ENCODE data around the gene RPGRIP1. TPM values are rescaled to one million over a fixed set of nuclear protein-coding genes. Genes with fewer than 3 reads are reported as not detected.
"Not testable (repeated sequence)": the region's sequence is repeated elsewhere in the genome, so short reads cannot be mapped to it uniquely, and the experiment has no call there.

The RPGRIP1 gene
- total and polyA plus RNA-seq, 8 donors = 0.08 to 0.31 (median 0.21) TPM; not detected in 3

GRCh38 chr14:21268617-21269251 lies 11.1 kb upstream of the RPGRIP1 start:
- peaks cover 18 to 29% (median 24%) of the 10 kb centered on the region in 3 donors for H3K4me1 ChIP-seq
- no peak for FAIRE-seq

GRCh38 chr14:21269252-21270046 lies 10.4 kb upstream of the RPGRIP1 start, which contains the start of gene HNRNPC:
TSS of gene HNRNPC (minus strand) at chr14:21269442. CDS start at chr14:21234193, 35,249 bp downstream.
- WGBS, 2 donors = 0 to 1% methylated on average over 49 of the region's 49 CpGs
- Histone ChIP-seq H3K9me3 (no peaks in the 10 kb centered on the region), H3K4me1 (peaks cover 11 to 21% (median 17%) of the 10 kb centered on the region in 3 donors), H3K27me3 (no peaks in the 10 kb centered on the region), H3K36me3 (peaks cover 0 to 4% (median 1%) of the 10 kb centered on the region in 3 donors), H3K4me3 (peak within 1 kb of the TSS; percentile 43 to 84 (median 64)), H3K27ac (peak within 1 kb of the TSS; percentile 75 to 94 (median 88))
- ATAC-seq = peak; percentile 91 to 96 (median 92)
- intact Hi-C loops (cut with DNase I) = no loop called here
- FAIRE-seq = peak; percentile 98
- TF ChIP-seq CTCF (IDR thresholded peaks at IDR 0.05) = no peak
- DNase-seq = peak; percentile 99 to 100 (median 100)

More at GRCh38 chr14:21268617-21269251, 11.1 kb upstream of the RPGRIP1 start:
- intact Hi-C loops (cut with DNase I) = no loop called here
- no peaks in the 10 kb centered on the region for H3K9me3 ChIP-seq
- peak overlapping the region; percentile 43 to 84 (median 64) for H3K4me3 ChIP-seq
- DNase-seq (peak in 2 of 6 donors; percentile 23 to 34), ATAC-seq (peak in 3 of 4 donors; percentile 25 to 45 (median 27))
- no peak for TF ChIP-seq CTCF (IDR thresholded peaks at IDR 0.05)
- WGBS, 2 donors = 0% methylated on average over 24 of the region's 24 CpGs
- no peaks in the 10 kb centered on the region for H3K27me3 ChIP-seq
- H3K27ac ChIP-seq = peak overlapping the region; percentile 75 to 94 (median 88)
- peaks cover 0 to 11% (median 5%) of the 10 kb centered on the region in 3 donors for H3K36me3 ChIP-seq

- ATAC-seq; H3K36me3 ChIP-seq; H3K27me3 ChIP-seq; FAIRE-seq; H3K4me1 ChIP-seq; H3K9me3 ChIP-seq; H3K27ac ChIP-seq; intact Hi-C loops (cut with DNase I); DNase-seq; H3K4me3 ChIP-seq: not testable (repeated sequence)
- 88 to 90% methylated on average over 17 of the region's 17 CpGs for WGBS, 2 donors
These were observed 7.2 kb upstream of the RPGRIP1 start for GRCh38 chr14:21272661-21273060.

GRCh38 chr14:21275261-21275858 lies 4.5 kb upstream of the RPGRIP1 start:
- no peak for ATAC-seq
- intact Hi-C loops (cut with DNase I) = no loop called here
- Histone ChIP-seq H3K4me1 (no peaks in the 10 kb centered on the region), H3K4me3 (no peak overlapping the region), H3K27me3 (no peaks in the 10 kb centered on the region), H3K36me3 (no peaks in the 10 kb centered on the region), H3K9me3 (no peaks in the 10 kb centered on the region), H3K27ac (no peak overlapping the region)
- no peak for FAIRE-seq
- 83 to 92% methylated on average over 9 of the region's 9 CpGs for WGBS, 2 donors
- DNase-seq = no peak
- TF ChIP-seq CTCF (IDR thresholded peaks at IDR 0.05) = no peak

- FAIRE-seq (no peak), DNase-seq (no peak), ATAC-seq (peak in 1 of 4 donors; percentile 21)
- Histone ChIP-seq H3K27ac (no peak overlapping the region), H3K4me1 (no peaks in the 10 kb centered on the region), H3K27me3 (no peaks in the 10 kb centered on the region), H3K36me3 (no peaks in the 10 kb centered on the region), H3K9me3 (no peaks in the 10 kb centered on the region), H3K4me3 (no peak overlapping the region)
- no peak for TF ChIP-seq CTCF (IDR thresholded peaks at IDR 0.05)
- intact Hi-C loops (cut with DNase I) = no loop called here
- WGBS, 2 donors = 73 to 79% methylated on average over 4 of the region's 4 CpGs
These were observed 1.3 kb upstream of the RPGRIP1 start for GRCh38 chr14:21278632-21279031.

GRCh38 chr14:21281917-21282316 lies 2.0 kb downstream of the RPGRIP1 start:
- H3K36me3 ChIP-seq; ATAC-seq; DNase-seq; H3K4me1 ChIP-seq; H3K27me3 ChIP-seq; FAIRE-seq; intact Hi-C loops (cut with DNase I); H3K9me3 ChIP-seq; H3K4me3 ChIP-seq; H3K27ac ChIP-seq: not testable (repeated sequence)
- WGBS, 2 donors = 80 to 81% methylated on average over 8 of the region's 8 CpGs

GRCh38 chr14:21286516-21286915 lies 6.6 kb downstream of the RPGRIP1 start:
- ATAC-seq; H3K27ac ChIP-seq; intact Hi-C loops (cut with DNase I); DNase-seq; H3K27me3 ChIP-seq; H3K4me3 ChIP-seq; H3K4me1 ChIP-seq; H3K36me3 ChIP-seq; FAIRE-seq; H3K9me3 ChIP-seq: not testable (repeated sequence)
- 88 to 90% methylated on average over 2 of the region's 2 CpGs for WGBS, 2 donors

Data from pancreas (tissue), 10 donors.